Pulmonary artery endothelial cell (primary cell): Measurements from ENCODE around the gene DYNLT3. TPM values are rescaled to one million over a fixed set of nuclear protein-coding genes. Genes with fewer than 3 reads are reported as not detected.

ENCODE experiments used
- DNase-seq: peaks from one replicate; pipeline ENCODE4 v3.0.0-alpha.2; 2011; ENCODE audit warnings: low read depth, low spot score
- total RNA-seq: library from RNA; depleted of rRNA; stranded (reverse); fragments of >200 nt; gene quantifications from 2 replicates; pipeline ENCODE4 v1.2.3, GENCODE V29; 2014

Gene DYNLT3
- total RNA-seq = 32.3 and 35.0 TPM in 2 replicates

- DNase-seq = peak; percentile 30
These were observed at the start of gene DYNLT3 for GRCh38 chrX:37846934-37847732. DYNLT3 (minus strand) TSS chrX:37847571; CDS start chrX:37847510, 61 bp downstream.

- no peak for DNase-seq
These were observed 49.1 kb upstream of the DYNLT3 start for GRCh38 chrX:37896511-37896890.

- DNase-seq = no peak
These were observed 48.6 kb upstream of the DYNLT3 start for GRCh38 chrX:37895795-37896510.

- no peak for DNase-seq
These were observed 47.4 kb upstream of the DYNLT3 start for GRCh38 chrX:37894725-37895124.

GRCh38 chrX:37888010-37888409 lies 40.6 kb upstream of the DYNLT3 start:
- no peak for DNase-seq

- no peak for DNase-seq
These were observed 40.0 kb upstream of the DYNLT3 start for GRCh38 chrX:37887347-37887746.

- no peak for DNase-seq
These were observed 35.8 kb upstream of the DYNLT3 start for GRCh38 chrX:37883196-37883595.

GRCh38 chrX:37879692-37880091 lies 32.3 kb upstream of the DYNLT3 start:
- no peak for DNase-seq

GRCh38 chrX:37876716-37877115 lies 29.3 kb upstream of the DYNLT3 start:
- no peak for DNase-seq

- DNase-seq = no peak
These were observed 28.3 kb upstream of the DYNLT3 start for GRCh38 chrX:37875675-37876074.

- no peak for DNase-seq
These were observed 25.8 kb upstream of the DYNLT3 start for GRCh38 chrX:37873220-37873619.

GRCh38 chrX:37872303-37872655 lies 24.9 kb upstream of the DYNLT3 start:
- no peak for DNase-seq

- no peak for DNase-seq
These were observed 24.4 kb upstream of the DYNLT3 start for GRCh38 chrX:37871626-37872302.

- DNase-seq = no peak
These were observed 20.3 kb upstream of the DYNLT3 start for GRCh38 chrX:37867536-37868153.

GRCh38 chrX:37863728-37864127 lies 16.4 kb upstream of the DYNLT3 start:
- DNase-seq = no peak

GRCh38 chrX:37862851-37863250 lies 15.5 kb upstream of the DYNLT3 start:
- DNase-seq = no peak

- no peak for DNase-seq
These were observed 13.3 kb upstream of the DYNLT3 start for GRCh38 chrX:37860721-37861120.

- no peak for DNase-seq
These were observed 7.4 kb upstream of the DYNLT3 start for GRCh38 chrX:37854748-37855147.

GRCh38 chrX:37854148-37854547 lies 6.8 kb upstream of the DYNLT3 start:
- no peak for DNase-seq

GRCh38 chrX:37847733-37848197 lies 394 bp upstream of the DYNLT3 start:
- DNase-seq = no peak

GRCh38 chrX:37846558-37846933 lies 825 bp downstream of the DYNLT3 start:
- DNase-seq = no peak

- no peak for DNase-seq
These were observed 1.2 kb downstream of the DYNLT3 start for GRCh38 chrX:37846141-37846540.
